HepG2 (cell line): ENCODE results near the gene RSPRY1. TPM values are rescaled to one million over a fixed set of nuclear protein-coding genes. Genes with fewer than 3 reads are reported as not detected.
A peak's percentile ranks its signal among the peaks of the same experiment; 100 is the strongest.

Experiments used
- ARID3A ChIP-seq: IDR thresholded peaks from 2 replicates; pipeline ENCODE4 v1.6.1; 2012; ENCODE audit warnings: low read depth, low read length, improper control_type of control experiment
- BCL3 ChIP-seq: sonication (generic); formaldehyde crosslinking; IDR thresholded peaks from 2 replicates; pipeline ENCODE4 v1.5.1; 2020; ENCODE audit warnings: mild to moderate bottlenecking, missing genetic modification reagents, moderate library complexity
- CAMTA2 ChIP-seq: sonication (generic); formaldehyde crosslinking; IDR thresholded peaks from 2 replicates; pipeline ENCODE4 v1.4.0; 2020; ENCODE audit warnings: mild to moderate bottlenecking, missing genetic modification reagents, borderline replicate concordance
- FOXP1 ChIP-seq, 2 experiments: fragments of 450-650 bp in 1 of 2; IDR thresholded peaks; 2 replicates each; pipeline ENCODE4 v1.6.1; 2017 to 2018; ENCODE audit warnings: antibody characterized with exemption in 1 of 2
- HOXA7 ChIP-seq: sonication (generic); formaldehyde crosslinking; IDR thresholded peaks from 2 replicates; pipeline ENCODE4 v1.8.1; 2022; ENCODE audit warnings: mild to moderate bottlenecking, missing genetic modification reagents, moderate library complexity
- MAFG ChIP-seq: sonication (generic); formaldehyde crosslinking; IDR thresholded peaks from 2 replicates; pipeline ENCODE4 v1.5.1; 2020; ENCODE audit warnings: mild to moderate bottlenecking, missing genetic modification reagents
- NCOR1 ChIP-seq: fragments of 200-600 bp; sonication (generic); IDR thresholded peaks from 2 replicates; pipeline ENCODE4 v1.7.0; 2017; ENCODE audit warnings: antibody characterized with exemption, low read length, borderline replicate concordance
- RELA ChIP-seq: sonication (generic); formaldehyde crosslinking; IDR thresholded peaks from 2 replicates; pipeline ENCODE4 v1.4.0; 2020; ENCODE audit warnings: missing genetic modification reagents
- RXRA ChIP-seq: sonication (generic); formaldehyde crosslinking; IDR thresholded peaks from 2 replicates; pipeline ENCODE4 v1.5.1; 2020; ENCODE audit warnings: missing genetic modification reagents
- SAFB2 ChIP-seq: sonication (generic); formaldehyde crosslinking; IDR thresholded peaks from 2 replicates; pipeline ENCODE4 v1.5.1; 2020; ENCODE audit warnings: missing genetic modification reagents, low read depth, mild to moderate bottlenecking, borderline replicate concordance
- SAP130 ChIP-seq: IDR thresholded peaks from 2 replicates; pipeline ENCODE4 v1.6.1; 2016; ENCODE audit warnings: low read depth
- WIZ ChIP-seq: sonication (generic); formaldehyde crosslinking; IDR thresholded peaks from 2 replicates; pipeline ENCODE4 v1.5.1; 2020; ENCODE audit warnings: mild to moderate bottlenecking, missing genetic modification reagents
- polyA plus RNA-seq, 8 experiments: library from polyadenylated mRNA; depleted of rRNA in 3 of 8; stranded (reverse) in 7 of 8; unstranded in 1 of 8; fragments of >200 nt; fragmentation: Illumina TruSeq in 4 of 8; extraction: Trizol in 4 of 8; gene quantifications; 2 replicates each; pipeline versions ENCODE4 v1.2.1 to v1.2.3, GENCODE V29; 2011 to 2016; ENCODE audit warnings: low read depth in 4 of 8, missing spikeins in 1 of 8, mixed read lengths in 1 of 8; ENCODE audit not compliant: insufficient read depth in 1 of 8
- total RNA-seq, 5 experiments: library from RNA; depleted of rRNA; stranded (reverse); fragments of >200 nt; fragmentation: Illumina TruSeq; extraction: Trizol; gene quantifications; 2 replicates each; pipeline ENCODE4 v1.2.3, GENCODE V29; 2016; ENCODE audit warnings: low read depth in 1 of 5
- TF ChIP-seq, protein P1 (sequence below): sonication (generic); formaldehyde crosslinking; IDR thresholded peaks from 2 replicates; pipeline ENCODE4 v1.4.0; 2020; ENCODE audit warnings: missing genetic modification reagents
- TF ChIP-seq, protein P2 (sequence below): sonication (generic); formaldehyde crosslinking; IDR thresholded peaks from 2 replicates; pipeline ENCODE4 v1.4.0; 2020; ENCODE audit warnings: missing genetic modification reagents
- TF ChIP-seq, protein P3 (sequence below): sonication (generic); formaldehyde crosslinking; IDR thresholded peaks from 2 replicates; pipeline ENCODE4 v1.8.1; 2023; ENCODE audit warnings: mild to moderate bottlenecking, inconsistent platforms, moderate library complexity, missing genetic modification reagents, borderline replicate concordance
- TF ChIP-seq, protein P4 (sequence below): sonication (generic); formaldehyde crosslinking; conservative IDR thresholded peaks from 2 replicates; pipeline ENCODE4 v1.8.0; 2022; ENCODE audit warnings: mild to moderate bottlenecking, moderate library complexity, missing genetic modification reagents
- TF ChIP-seq, protein P5 (sequence below): sonication (generic); formaldehyde crosslinking; IDR thresholded peaks from 2 replicates; pipeline ENCODE4 v1.4.0; 2020; ENCODE audit warnings: missing genetic modification reagents

Gene RSPRY1
- total and polyA plus RNA-seq, 2 of the 13 experiments (the other 11 are each of a cell fraction or from before 2014, with no cell fraction given), result 53.4 to 61.0 TPM

- TF ChIP-seq, protein P1, sequence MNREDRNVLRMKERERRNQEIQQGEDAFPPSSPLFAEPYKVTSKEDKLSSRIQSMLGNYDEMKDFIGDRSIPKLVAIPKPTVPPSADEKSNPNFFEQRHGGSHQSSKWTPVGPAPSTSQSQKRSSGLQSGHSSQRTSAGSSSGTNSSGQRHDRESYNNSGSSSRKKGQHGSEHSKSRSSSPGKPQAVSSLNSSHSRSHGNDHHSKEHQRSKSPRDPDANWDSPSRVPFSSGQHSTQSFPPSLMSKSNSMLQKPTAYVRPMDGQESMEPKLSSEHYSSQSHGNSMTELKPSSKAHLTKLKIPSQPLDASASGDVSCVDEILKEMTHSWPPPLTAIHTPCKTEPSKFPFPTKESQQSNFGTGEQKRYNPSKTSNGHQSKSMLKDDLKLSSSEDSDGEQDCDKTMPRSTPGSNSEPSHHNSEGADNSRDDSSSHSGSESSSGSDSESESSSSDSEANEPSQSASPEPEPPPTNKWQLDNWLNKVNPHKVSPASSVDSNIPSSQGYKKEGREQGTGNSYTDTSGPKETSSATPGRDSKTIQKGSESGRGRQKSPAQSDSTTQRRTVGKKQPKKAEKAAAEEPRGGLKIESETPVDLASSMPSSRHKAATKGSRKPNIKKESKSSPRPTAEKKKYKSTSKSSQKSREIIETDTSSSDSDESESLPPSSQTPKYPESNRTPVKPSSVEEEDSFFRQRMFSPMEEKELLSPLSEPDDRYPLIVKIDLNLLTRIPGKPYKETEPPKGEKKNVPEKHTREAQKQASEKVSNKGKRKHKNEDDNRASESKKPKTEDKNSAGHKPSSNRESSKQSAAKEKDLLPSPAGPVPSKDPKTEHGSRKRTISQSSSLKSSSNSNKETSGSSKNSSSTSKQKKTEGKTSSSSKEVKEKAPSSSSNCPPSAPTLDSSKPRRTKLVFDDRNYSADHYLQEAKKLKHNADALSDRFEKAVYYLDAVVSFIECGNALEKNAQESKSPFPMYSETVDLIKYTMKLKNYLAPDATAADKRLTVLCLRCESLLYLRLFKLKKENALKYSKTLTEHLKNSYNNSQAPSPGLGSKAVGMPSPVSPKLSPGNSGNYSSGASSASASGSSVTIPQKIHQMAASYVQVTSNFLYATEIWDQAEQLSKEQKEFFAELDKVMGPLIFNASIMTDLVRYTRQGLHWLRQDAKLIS, result no peak
- TF ChIP-seq RELA (CRISPR knock-in tag) (no peak), BCL3 (no peak), MAFG (CRISPR knock-in tag) (no peak), FOXP1 (IDR thresholded peaks at IDR 0.05) (no peak), FOXP1 (CRISPR knock-in tag; IDR thresholded peaks at IDR 0.05) (peak; percentile 28; the same call in 1 of the 2 replicates), NCOR1 (no peak), SAP130 (0 out of 2 replicates have a peak, but pooled peaks have one; percentile 22), ARID3A (0 out of 2 replicates have a peak, but pooled peaks have one; percentile 19), SAFB2 (CRISPR knock-in tag) (no peak), HOXA7 (CRISPR knock-in tag) (no peak), CAMTA2 (CRISPR knock-in tag) (no peak), WIZ (CRISPR knock-in tag) (no peak), RXRA (no peak)
- TF ChIP-seq, protein P2, sequence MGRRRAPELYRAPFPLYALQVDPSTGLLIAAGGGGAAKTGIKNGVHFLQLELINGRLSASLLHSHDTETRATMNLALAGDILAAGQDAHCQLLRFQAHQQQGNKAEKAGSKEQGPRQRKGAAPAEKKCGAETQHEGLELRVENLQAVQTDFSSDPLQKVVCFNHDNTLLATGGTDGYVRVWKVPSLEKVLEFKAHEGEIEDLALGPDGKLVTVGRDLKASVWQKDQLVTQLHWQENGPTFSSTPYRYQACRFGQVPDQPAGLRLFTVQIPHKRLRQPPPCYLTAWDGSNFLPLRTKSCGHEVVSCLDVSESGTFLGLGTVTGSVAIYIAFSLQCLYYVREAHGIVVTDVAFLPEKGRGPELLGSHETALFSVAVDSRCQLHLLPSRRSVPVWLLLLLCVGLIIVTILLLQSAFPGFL (CRISPR knock-in tag), result no peak
- TF ChIP-seq, protein P3, sequence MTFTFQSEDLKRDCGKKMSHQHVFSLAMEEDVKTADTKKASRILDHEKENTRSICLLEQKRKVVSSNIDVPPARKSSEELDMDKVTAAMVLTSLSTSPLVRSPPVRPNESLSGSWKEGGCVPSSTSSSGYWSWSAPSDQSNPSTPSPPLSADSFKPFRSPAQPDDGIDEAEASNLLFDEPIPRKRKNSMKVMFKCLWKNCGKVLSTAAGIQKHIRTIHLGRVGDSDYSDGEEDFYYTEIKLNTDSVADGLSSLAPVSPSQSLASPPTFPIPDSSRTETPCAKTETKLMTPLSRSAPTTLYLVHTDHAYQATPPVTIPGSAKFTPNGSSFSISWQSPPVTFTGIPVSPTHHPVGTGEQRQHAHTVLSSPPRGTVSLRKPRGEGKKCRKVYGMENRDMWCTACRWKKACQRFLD, result no peak
- TF ChIP-seq, protein P4, sequence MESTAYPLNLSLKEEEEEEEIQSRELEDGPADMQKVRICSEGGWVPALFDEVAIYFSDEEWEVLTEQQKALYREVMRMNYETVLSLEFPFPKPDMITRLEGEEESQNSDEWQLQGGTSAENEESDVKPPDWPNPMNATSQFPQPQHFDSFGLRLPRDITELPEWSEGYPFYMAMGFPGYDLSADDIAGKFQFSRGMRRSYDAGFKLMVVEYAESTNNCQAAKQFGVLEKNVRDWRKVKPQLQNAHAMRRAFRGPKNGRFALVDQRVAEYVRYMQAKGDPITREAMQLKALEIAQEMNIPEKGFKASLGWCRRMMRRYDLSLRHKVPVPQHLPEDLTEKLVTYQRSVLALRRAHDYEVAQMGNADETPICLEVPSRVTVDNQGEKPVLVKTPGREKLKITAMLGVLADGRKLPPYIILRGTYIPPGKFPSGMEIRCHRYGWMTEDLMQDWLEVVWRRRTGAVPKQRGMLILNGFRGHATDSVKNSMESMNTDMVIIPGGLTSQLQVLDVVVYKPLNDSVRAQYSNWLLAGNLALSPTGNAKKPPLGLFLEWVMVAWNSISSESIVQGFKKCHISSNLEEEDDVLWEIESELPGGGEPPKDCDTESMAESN (CRISPR knock-in tag), result no peak
- TF ChIP-seq, protein P5, sequence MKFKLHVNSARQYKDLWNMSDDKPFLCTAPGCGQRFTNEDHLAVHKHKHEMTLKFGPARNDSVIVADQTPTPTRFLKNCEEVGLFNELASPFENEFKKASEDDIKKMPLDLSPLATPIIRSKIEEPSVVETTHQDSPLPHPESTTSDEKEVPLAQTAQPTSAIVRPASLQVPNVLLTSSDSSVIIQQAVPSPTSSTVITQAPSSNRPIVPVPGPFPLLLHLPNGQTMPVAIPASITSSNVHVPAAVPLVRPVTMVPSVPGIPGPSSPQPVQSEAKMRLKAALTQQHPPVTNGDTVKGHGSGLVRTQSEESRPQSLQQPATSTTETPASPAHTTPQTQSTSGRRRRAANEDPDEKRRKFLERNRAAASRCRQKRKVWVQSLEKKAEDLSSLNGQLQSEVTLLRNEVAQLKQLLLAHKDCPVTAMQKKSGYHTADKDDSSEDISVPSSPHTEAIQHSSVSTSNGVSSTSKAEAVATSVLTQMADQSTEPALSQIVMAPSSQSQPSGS (CRISPR knock-in tag), result no peak
These were observed 7.3 kb upstream of the RSPRY1 start (continued) for GRCh38 chr16:57178793-57179212.
